NB4 (cell line): ENCODE data around the gene GNMT.

Experiments used
- CTCF ChIP-seq: IDR thresholded peaks from one replicate; pipeline ENCODE4 v1.5.1; 2012; ENCODE audit warnings: low read depth, low read length
- MAX ChIP-seq: IDR thresholded peaks from 2 replicates; pipeline ENCODE4 v1.6.1; 2011; ENCODE audit warnings: low read depth, low read length
- POLR2A ChIP-seq: IDR thresholded peaks from 2 replicates; pipeline ENCODE4 v1.6.1; 2011; ENCODE audit warnings: mild to moderate bottlenecking; ENCODE audit not compliant: insufficient read length; ENCODE audit errors: extremely low read depth

DNA sequence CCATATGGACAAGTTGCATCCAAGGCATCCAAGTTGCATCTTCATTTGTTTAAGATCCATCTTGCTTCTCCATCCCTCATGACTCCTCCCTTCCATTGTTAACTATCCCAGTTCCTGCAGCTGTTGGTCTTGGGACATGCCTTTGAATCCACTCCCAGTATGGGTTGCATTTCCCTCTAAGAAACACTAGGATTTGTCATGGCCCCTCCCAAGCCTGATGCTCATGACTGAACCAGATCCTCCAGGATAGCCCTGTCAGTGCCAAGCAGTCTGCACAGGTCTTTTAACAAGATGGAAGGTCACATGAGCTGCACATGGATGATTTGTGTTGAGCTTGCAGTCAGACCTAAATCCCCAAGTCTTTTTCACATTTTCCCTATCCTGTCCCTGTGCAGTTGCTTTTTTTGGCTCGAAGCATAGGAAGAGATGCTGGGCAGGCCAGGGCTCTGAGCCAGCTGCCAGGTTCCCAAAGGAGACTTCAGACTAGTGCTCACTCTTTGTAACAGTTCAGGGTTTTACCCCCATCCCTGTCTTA lies 28.0 kb downstream of the GNMT start:
- no peak for TF ChIP-seq CTCF
- TF ChIP-seq MAX, result no peak
- no peak for TF ChIP-seq POLR2A
